HEK293T (cell line): Measurements from ENCODE around the gene SNAP91.

Source experiments
- BHLHE40 ChIP-seq: fragments of 450-650 bp; IDR thresholded peaks from 2 replicates; pipeline ENCODE4 v1.6.1; 2016; ENCODE audit warnings: mild to moderate bottlenecking, moderate library complexity, borderline replicate concordance
- ELF4 ChIP-seq: fragments of 450-650 bp; IDR thresholded peaks from 2 replicates; pipeline ENCODE4 v1.6.1; 2017; ENCODE audit warnings: antibody characterized with exemption
- FOXA1 ChIP-seq: fragments of 450-650 bp; IDR thresholded peaks from 2 replicates; pipeline ENCODE4 v1.6.1; 2016; ENCODE audit warnings: mild to moderate bottlenecking
- FOXM1 ChIP-seq: fragments of 450-650 bp; IDR thresholded peaks from 2 replicates; pipeline ENCODE4 v1.6.1; 2017; ENCODE audit warnings: mild to moderate bottlenecking, borderline replicate concordance
- HDGF ChIP-seq: fragments of 450-650 bp; IDR thresholded peaks from 2 replicates; pipeline ENCODE4 v1.6.1; 2017; ENCODE audit warnings: antibody characterized with exemption, borderline replicate concordance
- NFRKB ChIP-seq: fragments of 450-650 bp; IDR thresholded peaks from 2 replicates; pipeline ENCODE4 v1.6.1; 2016; ENCODE audit warnings: mild to moderate bottlenecking, moderate library complexity
- PKNOX1 ChIP-seq: fragments of 450-650 bp; IDR thresholded peaks from 2 replicates; pipeline ENCODE4 v1.6.1; 2016
- TARDBP ChIP-seq: fragments of 450-650 bp; IDR thresholded peaks from 2 replicates; pipeline ENCODE4 v1.6.1; 2016
- ZNF384 ChIP-seq: fragments of 450-650 bp; IDR thresholded peaks from 2 replicates; pipeline ENCODE4 v1.6.1; 2016

GRCh38 chr6:83505356-83505755 is 203.5 kb downstream of the SNAP91 start:
- TF ChIP-seq PKNOX1 (no peak), FOXM1 (no peak), NFRKB (no peak), TARDBP (no peak), ELF4 (no peak), BHLHE40 (no peak), HDGF (no peak), FOXA1 (no peak), ZNF384 (no peak)
